Measurements from ENCODE around the gene USP30.

GRCh38 chr12:109131154-109132050 lies 79.0 kb downstream of the USP30 start:
- TF ChIP-seq CTCF (IDR thresholded peaks at IDR 0.05) (no peak), POLR2A (IDR thresholded peaks at IDR 0.05) (peak in 1 of 2 donors; percentile 74)

Measured in adrenal gland (tissue), 5 donors.